ENCODE data around the gene CDH5.

The CDH5 gene

GRCh38 chr16:66395806-66396555 is 29.5 kb downstream of the CDH5 start:
- no peak for DNase-seq

- no peak for DNase-seq
These were observed 31.4 kb downstream of the CDH5 start for GRCh38 chr16:66397736-66398433.

GRCh38 chr16:66399031-66399430 is 32.5 kb downstream of the CDH5 start:
- DNase-seq = no peak

- DNase-seq = no peak
These were observed 33.4 kb downstream of the CDH5 start for GRCh38 chr16:66399930-66400329.

GRCh38 chr16:66400503-66401380 is 34.3 kb downstream of the CDH5 start:
- no peak for DNase-seq

- DNase-seq = no peak
These were observed 35.1 kb downstream of the CDH5 start for GRCh38 chr16:66401610-66402009.

- DNase-seq = no peak
These were observed 35.7 kb downstream of the CDH5 start for GRCh38 chr16:66402166-66402565.

- DNase-seq = no peak
These were observed 36.2 kb downstream of the CDH5 start for GRCh38 chr16:66402591-66403230.

- no peak for DNase-seq
These were observed 37.1 kb downstream of the CDH5 start for GRCh38 chr16:66403531-66404145.

- DNase-seq = no peak
These were observed 38.7 kb downstream of the CDH5 start for GRCh38 chr16:66405057-66405783.

GRCh38 chr16:66406534-66407221 is 40.2 kb downstream of the CDH5 start:
- DNase-seq = peak; percentile 38

GRCh38 chr16:66408163-66409048 is 41.9 kb downstream of the CDH5 start:
- no peak for DNase-seq

GRCh38 chr16:66409156-66409555 is 42.7 kb downstream of the CDH5 start:
- no peak for DNase-seq

GRCh38 chr16:66412182-66412581 is 45.7 kb downstream of the CDH5 start:
- no peak for DNase-seq

GRCh38 chr16:66414891-66415290 is 48.4 kb downstream of the CDH5 start:
- DNase-seq = no peak

GRCh38 chr16:66416136-66416535 is 49.6 kb downstream of the CDH5 start:
- DNase-seq = no peak

GRCh38 chr16:66416939-66417700 is 50.6 kb downstream of the CDH5 start:
- no peak for DNase-seq

- DNase-seq = no peak
These were observed 51.9 kb downstream of the CDH5 start for GRCh38 chr16:66418165-66418962.
